ENCODE measurements around the gene HYAL3.

Gene HYAL3, protein sequence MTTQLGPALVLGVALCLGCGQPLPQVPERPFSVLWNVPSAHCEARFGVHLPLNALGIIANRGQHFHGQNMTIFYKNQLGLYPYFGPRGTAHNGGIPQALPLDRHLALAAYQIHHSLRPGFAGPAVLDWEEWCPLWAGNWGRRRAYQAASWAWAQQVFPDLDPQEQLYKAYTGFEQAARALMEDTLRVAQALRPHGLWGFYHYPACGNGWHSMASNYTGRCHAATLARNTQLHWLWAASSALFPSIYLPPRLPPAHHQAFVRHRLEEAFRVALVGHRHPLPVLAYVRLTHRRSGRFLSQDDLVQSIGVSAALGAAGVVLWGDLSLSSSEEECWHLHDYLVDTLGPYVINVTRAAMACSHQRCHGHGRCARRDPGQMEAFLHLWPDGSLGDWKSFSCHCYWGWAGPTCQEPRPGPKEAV
- total RNA-seq = 2.3 to 9.3 (median 3.6) reads per million in 17 experiments

DNA sequence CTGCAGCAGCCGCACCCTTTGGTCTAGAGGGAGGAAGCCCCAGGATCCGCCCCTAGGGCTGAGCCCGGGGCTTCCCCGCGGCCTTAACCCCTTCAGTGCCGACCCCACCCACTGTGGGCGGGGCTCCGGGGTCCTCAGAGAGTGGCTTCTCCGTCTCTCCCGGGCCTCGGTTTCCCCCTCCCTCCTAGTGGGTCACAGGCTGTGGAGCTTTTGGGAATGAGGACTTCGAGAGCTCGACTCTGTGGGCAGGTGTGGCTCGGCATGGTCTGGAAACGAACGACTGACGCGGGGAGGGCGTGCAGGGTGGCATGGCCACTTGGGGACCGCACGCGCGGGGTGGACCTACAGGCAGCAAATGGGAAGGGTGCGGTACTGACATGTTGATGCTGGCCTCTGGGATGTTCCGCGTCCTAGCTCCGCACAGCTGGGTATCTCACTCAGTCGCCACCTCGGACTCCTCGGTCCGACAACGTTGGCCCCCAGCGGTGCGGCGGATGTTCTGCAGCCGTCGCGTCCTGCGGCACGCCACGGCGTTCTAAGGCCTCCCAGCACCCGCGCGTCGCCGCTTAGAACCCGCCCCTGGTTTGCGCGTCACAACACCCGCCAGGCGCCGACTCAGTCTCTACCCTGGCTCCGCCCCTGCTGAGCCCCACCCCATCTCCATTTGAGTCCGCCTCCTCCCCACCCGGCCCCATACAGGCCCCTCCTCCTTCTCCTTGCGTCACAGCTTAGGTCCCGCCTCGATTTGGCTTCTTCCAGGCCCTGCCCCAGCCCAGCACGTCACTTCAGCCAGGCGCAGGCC is at the start of gene HYAL3, which contains the start of gene NAA80:
Gene HYAL3 (minus strand): TSS at position 570 of the 802 bp plus-strand sequence. CDS start 3,803 bp downstream, outside the sequence.
Gene NAA80 (minus strand): TSS at position 570 of the 802 bp plus-strand sequence. CDS start 1,942 bp downstream, outside the sequence.
- peak; percentile 99 to 100 (median 100) for DNase-seq

- DNase-seq = peak; percentile 79 to 86 (median 82)
These were observed 48.1 kb upstream of the HYAL3 start for GRCh38 chr3:50347187-50347813.

DNA sequence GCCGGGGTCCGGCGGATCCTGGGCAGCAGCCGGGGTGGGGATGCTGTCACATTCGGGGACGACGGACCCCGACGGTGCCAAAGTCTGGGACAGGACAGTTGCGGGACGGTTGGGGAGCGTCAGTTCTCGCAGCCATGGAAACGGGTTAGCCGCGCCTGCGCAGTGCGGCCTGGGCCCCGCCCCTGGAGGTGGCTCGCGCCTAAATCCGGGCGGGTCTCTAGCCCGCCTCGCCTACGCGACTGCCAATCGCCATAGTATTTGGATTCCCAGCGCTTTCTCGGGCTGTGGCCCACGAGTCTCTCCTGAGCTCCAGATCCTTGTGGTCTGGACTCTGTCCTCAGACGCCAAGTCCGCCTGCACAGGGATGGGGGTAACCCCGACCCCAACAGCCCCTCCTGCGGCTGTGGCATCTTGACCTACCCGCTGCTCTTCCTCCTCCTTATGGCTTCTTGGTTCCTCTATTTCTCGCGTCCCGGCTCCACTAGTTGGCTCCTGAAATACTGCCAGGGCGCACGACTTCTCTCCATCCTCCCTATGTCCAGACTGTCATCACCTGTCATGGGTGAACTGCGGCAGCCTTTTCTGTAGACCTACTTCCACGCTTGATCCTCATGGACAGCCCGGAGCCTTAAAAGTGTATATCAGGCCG is 46.5 kb upstream of the HYAL3 start, which contains the start of gene ZMYND10:
Gene ZMYND10 (minus strand): TSS at position 147 of the 649 bp plus-strand sequence. CDS start 153 bp downstream, outside the sequence.
- DNase-seq = peak; percentile 81 to 93 (median 87)

DNA sequence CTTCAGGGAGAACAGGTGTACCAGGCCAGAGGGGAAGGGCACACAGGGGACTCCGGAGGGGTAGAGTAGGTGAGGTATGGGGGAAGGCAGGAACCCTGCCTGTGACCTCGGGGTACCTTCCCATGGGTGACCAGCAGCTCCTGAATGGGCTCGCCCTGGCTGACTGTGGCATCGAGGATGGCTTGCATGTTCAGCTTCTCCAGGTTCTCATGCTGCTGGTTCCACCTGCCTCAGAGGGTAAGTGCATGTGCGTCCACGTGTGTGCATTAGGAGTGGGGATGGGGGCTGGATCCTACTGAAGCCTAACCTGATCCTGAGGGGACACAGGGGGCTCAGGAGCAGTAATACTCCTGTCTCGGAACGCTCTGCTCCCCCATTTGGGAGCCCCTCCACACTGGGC is 45.8 kb upstream of the HYAL3 start:
- DNase-seq = no peak

GRCh38 chr3:50342813-50343633 is 43.8 kb upstream of the HYAL3 start:
- DNase-seq = no peak

DNA sequence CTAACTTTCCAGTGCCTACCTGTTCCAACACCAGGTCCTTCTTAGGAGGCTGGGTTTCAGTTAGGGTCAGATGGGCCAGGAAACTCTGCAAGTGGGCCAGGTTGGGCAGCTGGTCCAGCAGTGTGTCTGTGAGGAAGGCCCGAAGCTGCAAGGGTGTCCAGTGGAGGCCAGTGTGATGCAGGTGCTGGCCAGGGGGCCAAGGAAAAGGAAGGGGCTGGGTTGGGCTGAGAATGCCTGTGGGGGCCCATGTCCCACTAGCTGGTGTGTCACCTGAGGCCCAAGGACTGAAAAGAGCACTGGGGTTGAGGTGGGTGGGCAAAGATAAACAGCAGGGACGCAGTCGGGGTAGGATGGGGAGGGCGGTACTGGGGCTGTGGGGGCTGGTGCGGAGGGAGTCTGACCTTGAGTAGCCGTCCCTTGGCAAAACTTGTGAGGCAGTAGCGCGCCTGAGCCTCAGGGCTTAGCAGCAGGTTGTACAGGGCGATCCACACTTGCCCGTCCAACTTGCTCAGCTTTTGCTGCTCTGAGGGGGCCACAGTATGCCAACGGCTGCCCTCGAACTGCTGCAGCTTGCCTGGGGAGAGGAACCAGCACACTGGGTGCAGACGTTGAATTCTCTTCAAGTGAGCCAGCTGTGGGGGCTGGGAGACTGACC is 42.9 kb upstream of the HYAL3 start:
- DNase-seq = no peak

DNA sequence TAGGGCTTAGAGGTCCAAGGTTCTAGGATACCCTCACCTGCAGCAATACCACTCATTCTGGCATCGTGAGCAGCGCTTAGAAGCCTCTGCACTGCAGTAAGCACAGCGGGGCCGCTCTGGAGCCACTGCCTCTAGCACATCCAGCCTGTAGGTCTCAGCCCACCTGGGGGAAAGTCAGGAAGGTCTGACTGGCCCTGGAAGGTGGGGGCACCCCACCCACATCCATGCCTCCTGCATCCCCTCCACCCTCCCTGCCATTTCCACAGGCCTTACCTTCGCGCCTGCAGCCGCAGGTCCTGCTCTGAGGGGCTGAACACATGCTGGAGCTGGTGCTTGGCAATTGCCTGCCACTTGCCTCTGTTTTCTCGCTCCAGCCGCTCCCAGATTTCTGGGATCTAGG is 42.3 kb upstream of the HYAL3 start:
- no peak for DNase-seq

DNA sequence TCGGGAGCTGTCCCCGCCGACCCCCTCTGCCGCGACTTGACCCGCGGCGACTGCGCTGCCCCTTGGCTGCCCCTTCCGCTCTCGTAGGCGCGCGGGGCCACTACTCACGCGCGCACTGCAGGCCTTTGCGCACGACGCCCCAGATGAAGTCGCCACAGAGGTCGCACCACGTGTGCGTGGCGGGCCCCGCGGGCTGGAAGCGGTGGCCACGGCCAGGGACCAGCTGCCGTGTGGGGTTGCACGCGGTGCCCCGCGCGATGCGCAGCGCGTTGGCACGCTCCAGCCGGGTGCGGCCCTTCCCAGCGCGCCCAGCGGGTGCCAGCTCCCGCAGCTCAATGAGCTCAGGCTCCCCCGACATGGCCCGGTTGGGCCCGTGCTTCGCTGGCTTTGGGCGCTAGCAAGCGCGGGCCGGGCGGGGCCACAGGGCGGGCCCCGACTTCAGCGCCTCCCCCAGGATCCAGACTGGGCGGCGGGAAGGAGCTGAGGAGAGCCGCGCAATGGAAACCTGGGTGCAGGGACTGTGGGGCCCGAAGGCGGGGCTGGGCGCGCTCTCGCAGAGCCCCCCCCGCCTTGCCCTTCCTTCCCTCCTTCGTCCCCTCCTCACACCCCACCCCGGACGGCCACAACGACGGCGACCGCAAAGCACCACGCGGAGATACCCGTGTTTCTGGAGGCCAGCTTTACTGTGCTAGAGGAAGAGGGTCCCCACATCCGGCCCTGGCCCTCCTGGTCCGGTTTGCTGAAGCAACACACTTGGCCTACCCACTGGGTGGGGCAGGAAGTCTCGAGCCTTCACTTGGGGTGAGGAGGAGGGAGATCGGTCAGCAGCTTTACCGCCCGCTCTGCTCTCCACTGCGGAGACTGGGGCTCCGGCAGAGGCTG is 41.5 kb upstream of the HYAL3 start, which contains the start of gene RASSF1:
Gene RASSF1 (minus strand): TSS at position 389 of the 882 bp plus-strand sequence. CDS start 31 bp downstream, at position 358.
- DNase-seq = peak; percentile 85 to 94 (median 90)

DNA sequence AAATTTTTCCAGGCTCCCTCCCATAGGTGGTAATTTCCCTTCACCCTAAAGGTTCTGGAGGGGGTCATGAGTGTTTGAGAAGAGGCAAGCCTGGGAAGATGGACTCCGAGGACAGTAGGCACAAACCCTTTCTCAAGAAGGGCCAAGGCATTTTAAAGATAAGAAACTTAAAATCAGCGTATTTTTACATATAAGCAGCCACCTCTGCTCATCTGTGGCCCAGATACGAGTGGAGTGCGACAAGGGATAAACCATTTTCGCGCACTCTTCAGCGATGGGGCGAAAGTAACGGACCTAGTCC is 40.9 kb upstream of the HYAL3 start:
- no peak for DNase-seq

- DNase-seq = no peak
These were observed 40.4 kb upstream of the HYAL3 start for GRCh38 chr3:50339485-50340146.

DNA sequence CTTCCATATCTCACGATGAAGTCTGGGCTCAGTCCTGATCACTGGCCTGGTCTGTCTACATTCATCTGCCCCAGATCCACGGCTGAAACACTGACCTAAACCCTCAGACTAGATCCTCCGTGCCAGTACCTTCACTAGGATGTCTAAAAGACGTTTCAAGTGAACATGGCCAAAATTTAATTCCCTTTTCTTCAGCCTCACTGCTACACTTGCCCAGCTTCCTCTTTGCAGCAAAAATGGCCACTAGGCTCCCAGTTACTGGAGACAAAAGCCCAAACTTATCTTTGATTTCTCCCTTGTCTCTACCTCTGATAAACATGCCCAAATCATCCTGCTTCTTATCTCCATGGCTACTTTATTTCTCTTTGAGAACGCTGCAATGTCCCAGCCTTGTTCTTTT is 39.8 kb upstream of the HYAL3 start:
- peak; percentile 59 to 80 (median 70) for DNase-seq

DNA sequence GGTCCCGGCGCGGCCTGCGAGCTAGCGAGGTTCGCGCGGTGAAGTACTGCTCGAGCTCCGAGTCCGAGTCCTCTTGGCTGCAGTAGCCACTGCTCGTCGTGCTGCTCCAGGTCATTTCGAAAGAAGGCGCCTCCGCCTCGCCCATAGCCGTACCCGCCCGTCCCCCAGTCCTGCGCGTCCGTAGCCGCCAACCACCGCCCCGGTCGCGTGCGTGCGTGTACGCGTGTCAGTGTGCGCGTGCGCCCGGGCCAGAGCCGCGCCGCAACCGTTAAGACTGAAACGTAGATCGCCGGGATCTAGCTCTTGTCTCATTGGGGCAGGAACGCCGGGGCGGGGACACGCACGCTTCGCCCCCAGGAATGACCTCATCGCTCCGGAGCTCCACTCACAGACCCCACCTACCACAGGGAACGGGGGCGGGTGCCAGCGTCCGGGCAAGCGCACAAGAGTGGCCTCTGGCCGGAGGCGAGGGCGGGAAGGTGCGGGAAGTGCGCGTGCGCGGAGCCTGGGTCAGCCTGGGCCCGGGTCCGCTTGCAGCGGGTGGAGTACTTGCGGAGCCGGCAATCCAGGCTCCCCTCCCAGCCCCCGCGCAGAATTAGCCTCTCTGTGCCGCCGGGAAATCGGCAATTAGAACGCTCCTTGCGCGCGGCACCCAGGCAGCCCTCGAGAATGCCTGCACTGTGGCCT is 38.1 kb upstream of the HYAL3 start:
- DNase-seq = peak; percentile 99 to 100 (median 100)

DNA sequence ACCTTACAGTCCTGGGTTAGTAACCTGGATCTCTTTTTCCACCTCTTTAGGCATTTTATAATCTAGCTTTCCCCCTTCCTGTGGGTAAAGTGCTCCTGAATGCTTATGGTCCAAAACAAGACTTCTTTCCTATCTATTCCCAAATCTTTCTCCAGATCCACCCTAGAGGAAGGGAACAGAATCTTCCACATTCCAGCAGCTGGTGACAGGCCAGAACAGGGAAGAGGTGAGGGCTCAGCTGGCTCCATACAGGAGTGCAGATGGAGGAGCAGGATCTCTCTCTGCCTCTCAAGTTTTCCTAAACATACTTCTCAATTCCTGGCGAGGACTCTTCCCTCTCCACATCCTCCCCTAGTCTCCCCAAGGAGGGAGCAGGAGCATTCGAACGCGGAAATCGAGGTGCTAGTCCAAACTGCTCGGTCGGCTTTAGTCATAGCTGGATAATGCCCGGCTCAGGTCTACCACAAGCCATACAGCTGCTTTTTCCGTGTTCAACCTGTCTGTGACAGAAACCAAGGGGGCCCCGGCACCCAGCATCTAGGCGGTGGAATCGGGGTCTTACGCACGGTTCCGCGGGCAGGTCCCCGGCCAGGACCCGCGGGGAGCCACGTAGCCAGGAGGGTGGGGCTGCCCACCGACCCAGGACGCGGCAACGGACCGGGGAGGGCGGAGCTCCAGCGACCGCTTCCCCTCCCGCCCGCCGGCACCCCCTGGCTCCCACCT is 37.4 kb upstream of the HYAL3 start:
- no peak for DNase-seq

DNA sequence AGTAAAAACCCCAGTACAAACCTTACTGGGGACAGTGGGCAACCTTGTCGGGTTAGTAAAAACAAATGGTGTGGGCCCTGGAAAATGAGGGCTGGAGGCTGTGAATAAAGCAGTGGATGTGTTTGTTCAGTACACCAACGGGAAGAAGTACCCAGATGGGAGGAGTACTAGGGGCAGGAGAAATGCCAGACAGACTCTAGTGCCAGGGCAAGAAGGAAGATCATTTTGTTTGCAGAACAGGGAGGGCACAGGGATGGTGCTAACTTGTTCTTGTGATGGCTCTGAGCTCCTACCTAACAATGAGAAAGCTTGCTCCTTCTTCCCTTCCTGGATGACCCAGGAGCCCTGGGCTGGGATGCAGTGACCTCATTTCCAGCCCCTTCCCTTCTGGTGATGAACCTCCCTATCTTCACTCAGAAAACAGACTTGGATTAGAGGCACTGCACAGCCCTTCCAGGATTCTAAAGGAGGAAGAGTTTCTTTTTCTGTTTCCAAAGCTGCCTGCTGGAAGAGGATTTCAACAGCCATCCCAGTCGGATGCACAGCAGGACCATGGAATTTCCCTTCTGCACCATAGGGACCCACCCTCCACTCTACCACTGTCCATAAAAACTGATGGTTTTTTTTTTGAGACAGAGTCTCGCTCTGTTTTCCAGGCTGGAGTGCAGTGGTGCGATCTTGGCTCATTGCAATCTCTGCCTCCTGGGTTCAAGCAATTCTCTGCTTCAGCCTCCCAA is 35.3 kb upstream of the HYAL3 start:
- no peak for DNase-seq

DNA sequence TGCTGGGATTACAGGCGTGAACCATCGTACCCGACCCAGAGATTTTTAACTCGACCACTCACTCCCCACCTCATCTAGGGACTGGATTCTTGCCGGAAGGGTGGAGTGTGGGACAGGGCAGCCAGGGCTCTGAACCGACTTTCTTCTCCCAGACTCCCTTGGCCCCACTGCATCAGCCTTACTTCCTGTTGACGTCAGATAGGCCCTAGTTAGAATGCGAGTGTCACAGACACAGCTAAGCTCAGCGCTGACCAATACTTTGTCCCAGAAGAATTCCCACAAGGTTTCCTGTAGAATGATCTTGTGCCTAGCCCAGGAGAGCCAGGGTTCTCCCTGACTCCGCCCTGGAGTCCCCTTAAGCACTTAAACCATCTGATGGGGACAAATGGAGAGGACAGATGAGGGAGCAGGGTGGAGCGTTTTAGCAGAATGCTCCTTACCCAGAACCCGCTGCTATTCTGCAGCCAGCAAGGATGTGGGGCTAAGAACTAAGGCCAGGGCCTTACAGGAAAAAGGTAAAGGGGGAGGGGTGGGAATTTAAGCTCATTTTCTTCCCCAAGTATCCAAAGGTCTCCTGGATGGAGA is 34.6 kb upstream of the HYAL3 start:
- no peak for DNase-seq

DNA sequence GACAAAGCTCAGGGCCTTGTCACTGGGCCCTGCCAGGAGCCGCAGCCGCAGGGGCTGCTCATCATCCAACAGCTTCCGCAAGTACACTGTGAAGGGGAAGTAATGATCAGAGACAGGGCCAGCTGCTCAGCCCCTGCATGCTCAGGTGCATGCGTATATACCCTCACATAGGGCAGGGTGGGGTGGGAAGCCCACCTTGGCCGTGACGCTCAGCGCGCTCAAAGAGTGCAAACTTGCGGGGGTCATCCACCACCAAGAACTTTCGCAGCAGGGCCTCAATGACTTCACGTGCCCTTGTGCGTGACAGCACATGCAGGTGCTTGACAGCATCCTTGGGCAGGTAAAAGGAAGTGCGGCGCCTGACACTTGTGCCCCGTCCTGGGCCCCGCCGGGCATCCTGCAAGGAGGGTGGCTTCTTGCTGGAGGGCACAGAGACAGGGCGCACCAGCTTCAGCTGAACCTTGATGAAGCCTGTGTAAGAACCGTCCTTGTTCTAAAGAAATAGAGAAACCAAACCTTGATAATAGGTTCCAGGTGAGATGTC is 32.2 kb upstream of the HYAL3 start:
- DNase-seq = no peak
